ENCODE measurements around the gene ATP2B3.

DNA sequence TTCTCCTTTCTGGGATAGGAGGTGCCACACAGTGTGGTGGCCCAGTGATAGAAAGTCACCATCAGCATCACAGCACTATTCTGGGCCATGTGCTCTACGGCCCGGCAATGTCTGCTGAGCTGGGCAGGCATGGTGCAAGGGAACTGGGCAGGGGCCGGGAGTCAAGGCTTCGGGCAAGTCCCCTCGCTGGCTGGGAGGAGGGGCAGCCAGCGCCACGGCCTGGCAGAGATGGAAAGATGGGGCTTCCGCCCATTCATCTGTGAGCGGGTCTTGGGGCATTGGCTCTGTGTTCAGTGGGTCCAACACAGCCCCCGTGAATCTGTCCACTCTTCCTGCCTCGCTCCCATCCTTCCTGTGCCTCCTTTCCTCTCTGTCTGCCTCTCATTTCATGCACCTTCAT, 7.1 kb upstream of the ATP2B3 start:
- TF ChIP-seq RELA (IDR thresholded peaks at IDR 0.05; ENCODE audit: borderline replicate concordance, partially characterized antibody): no peak
- no peak for TF ChIP-seq SMC3 (IDR thresholded peaks at IDR 0.05; ENCODE audit: borderline replicate concordance, low read length)
- no peak for TF ChIP-seq EP300 (IDR thresholded peaks at IDR 0.05; ENCODE audit: borderline replicate concordance in 1 of 2, control insufficient read depth in 1 of 2, low read depth in 2 of 2, low read length in 2 of 2)
- no peak for TF ChIP-seq ZNF24 (IDR thresholded peaks at IDR 0.05)
- TF ChIP-seq SREBF1 (IDR thresholded peaks at IDR 0.05; ENCODE audit: low read length): no peak
- no peak for TF ChIP-seq JUND (IDR thresholded peaks at IDR 0.05; ENCODE audit: low read depth, low read length)
- no peak for TF ChIP-seq EZH2 (IDR thresholded peaks at IDR 0.05; ENCODE audit: borderline replicate concordance, control insufficient read depth, low read depth, low read length)
- TF ChIP-seq, protein P1, sequence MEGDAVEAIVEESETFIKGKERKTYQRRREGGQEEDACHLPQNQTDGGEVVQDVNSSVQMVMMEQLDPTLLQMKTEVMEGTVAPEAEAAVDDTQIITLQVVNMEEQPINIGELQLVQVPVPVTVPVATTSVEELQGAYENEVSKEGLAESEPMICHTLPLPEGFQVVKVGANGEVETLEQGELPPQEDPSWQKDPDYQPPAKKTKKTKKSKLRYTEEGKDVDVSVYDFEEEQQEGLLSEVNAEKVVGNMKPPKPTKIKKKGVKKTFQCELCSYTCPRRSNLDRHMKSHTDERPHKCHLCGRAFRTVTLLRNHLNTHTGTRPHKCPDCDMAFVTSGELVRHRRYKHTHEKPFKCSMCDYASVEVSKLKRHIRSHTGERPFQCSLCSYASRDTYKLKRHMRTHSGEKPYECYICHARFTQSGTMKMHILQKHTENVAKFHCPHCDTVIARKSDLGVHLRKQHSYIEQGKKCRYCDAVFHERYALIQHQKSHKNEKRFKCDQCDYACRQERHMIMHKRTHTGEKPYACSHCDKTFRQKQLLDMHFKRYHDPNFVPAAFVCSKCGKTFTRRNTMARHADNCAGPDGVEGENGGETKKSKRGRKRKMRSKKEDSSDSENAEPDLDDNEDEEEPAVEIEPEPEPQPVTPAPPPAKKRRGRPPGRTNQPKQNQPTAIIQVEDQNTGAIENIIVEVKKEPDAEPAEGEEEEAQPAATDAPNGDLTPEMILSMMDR (IDR thresholded peaks at IDR 0.05 in 2 of 3, conservative IDR thresholded peaks at IDR 0.05 in 1 of 3; ENCODE audit: control insufficient read depth in 2 of 3, extremely low read depth in 1 of 3, insufficient read depth in 1 of 3, low read depth in 3 of 3, low read length in 3 of 3): no peak
- TF ChIP-seq RAD21 (IDR thresholded peaks at IDR 0.05; ENCODE audit: insufficient read depth, low read depth, low read length): no peak
- TF ChIP-seq POLR2AphosphoS5 (IDR thresholded peaks at IDR 0.05; ENCODE audit: low read length): no peak
- TF ChIP-seq, protein P2, sequence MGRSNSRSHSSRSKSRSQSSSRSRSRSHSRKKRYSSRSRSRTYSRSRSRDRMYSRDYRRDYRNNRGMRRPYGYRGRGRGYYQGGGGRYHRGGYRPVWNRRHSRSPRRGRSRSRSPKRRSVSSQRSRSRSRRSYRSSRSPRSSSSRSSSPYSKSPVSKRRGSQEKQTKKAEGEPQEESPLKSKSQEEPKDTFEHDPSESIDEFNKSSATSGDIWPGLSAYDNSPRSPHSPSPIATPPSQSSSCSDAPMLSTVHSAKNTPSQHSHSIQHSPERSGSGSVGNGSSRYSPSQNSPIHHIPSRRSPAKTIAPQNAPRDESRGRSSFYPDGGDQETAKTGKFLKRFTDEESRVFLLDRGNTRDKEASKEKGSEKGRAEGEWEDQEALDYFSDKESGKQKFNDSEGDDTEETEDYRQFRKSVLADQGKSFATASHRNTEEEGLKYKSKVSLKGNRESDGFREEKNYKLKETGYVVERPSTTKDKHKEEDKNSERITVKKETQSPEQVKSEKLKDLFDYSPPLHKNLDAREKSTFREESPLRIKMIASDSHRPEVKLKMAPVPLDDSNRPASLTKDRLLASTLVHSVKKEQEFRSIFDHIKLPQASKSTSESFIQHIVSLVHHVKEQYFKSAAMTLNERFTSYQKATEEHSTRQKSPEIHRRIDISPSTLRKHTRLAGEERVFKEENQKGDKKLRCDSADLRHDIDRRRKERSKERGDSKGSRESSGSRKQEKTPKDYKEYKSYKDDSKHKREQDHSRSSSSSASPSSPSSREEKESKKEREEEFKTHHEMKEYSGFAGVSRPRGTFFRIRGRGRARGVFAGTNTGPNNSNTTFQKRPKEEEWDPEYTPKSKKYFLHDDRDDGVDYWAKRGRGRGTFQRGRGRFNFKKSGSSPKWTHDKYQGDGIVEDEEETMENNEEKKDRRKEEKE (IDR thresholded peaks at IDR 0.05): no peak
- TF ChIP-seq CEBPB (IDR thresholded peaks at IDR 0.05; ENCODE audit: borderline replicate concordance in 1 of 2, low read depth in 2 of 2, low read length in 2 of 2): no peak
- TF ChIP-seq, protein P3, sequence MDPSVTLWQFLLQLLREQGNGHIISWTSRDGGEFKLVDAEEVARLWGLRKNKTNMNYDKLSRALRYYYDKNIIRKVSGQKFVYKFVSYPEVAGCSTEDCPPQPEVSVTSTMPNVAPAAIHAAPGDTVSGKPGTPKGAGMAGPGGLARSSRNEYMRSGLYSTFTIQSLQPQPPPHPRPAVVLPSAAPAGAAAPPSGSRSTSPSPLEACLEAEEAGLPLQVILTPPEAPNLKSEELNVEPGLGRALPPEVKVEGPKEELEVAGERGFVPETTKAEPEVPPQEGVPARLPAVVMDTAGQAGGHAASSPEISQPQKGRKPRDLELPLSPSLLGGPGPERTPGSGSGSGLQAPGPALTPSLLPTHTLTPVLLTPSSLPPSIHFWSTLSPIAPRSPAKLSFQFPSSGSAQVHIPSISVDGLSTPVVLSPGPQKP (IDR thresholded peaks at IDR 0.05; ENCODE audit: low read depth, low read length): no peak

Data from GM12878 (cell line).